Umbilical cord (tissue), 2 donors: Measurements from ENCODE around the gene MED4. TPM values are rescaled to one million over a fixed set of nuclear protein-coding genes. Genes with fewer than 3 reads are reported as not detected.

Experiments used
- DNase-seq: peaks from one replicate; pipeline ENCODE4 v3.0.0-alpha.2; 2015; ENCODE audit warnings: low spot score
- total RNA-seq: library from RNA; depleted of rRNA; stranded (reverse); fragments of >200 nt; gene quantifications from one replicate; pipeline ENCODE4 v1.2.3, GENCODE V29; 2014; ENCODE audit warnings: low replicate concordance; ENCODE audit not compliant: insufficient read depth

The MED4 gene
- total RNA-seq, 1 donor from 2014 or later: 25.3 TPM

DNA sequence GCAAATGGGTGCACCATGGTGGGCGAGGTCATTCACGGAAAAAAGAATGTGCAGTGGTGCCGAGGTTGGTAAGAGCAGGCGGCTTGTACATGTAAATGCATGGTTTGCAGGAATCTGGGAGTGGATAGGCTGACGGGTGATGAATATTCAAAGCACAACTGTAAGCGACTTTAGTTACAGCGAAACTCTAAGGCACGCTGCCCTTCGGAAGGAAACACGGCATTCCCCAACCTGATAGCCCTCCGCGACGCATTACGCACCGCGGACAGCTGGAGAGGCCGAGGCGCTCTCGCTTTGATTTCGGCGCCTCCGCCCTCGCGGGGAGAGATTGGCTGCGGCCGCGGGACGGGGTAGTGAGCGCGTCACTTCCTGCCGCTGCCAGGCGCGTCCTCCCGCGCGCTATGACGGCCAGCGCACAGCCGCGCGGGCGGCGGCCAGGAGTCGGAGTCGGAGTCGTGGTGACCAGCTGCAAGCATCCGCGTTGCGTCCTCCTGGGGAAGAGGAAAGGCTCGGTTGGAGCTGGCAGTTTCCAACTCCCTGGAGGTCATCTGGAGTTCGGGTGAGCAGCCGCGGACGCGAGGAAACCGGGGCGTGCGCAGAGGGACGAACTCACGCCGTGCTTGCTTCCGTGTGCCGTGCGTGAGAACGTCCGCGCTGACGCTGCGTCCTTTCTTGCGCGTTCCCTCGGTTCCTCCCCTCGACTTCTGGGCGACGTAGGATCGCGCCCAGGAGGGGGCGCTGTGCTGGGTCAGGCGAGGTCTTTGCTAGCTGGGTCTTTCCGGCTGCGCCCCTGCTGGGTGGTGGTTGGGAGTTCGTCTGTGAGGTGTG is 57.3 kb downstream of the MED4 start, which contains the start of gene NUDT15:
TSS of gene NUDT15 (plus strand) at position 381 of the 828 bp plus-strand sequence. CDS start at position 402, 21 bp downstream.
- DNase-seq: peak; percentile 98

DNA sequence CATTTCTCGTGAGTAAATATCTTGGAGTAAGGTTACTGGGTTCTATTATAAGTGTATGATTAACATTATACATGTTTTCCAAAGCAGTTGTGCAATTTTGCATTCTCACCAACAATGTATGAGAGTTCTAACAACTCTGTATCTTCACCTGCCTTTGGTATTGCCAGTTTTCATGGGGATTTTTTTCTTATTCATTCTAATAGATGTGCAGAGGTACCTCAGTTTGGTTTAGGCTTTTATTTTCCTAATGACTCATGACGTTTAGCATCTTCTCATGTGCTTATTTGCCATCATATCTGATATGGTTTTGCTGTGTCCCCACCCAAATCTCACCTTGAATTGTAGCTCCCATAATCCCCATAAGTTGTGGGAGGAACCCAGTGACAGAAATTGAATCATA is 65.0 kb downstream of the MED4 start:
- DNase-seq: no peak

DNA sequence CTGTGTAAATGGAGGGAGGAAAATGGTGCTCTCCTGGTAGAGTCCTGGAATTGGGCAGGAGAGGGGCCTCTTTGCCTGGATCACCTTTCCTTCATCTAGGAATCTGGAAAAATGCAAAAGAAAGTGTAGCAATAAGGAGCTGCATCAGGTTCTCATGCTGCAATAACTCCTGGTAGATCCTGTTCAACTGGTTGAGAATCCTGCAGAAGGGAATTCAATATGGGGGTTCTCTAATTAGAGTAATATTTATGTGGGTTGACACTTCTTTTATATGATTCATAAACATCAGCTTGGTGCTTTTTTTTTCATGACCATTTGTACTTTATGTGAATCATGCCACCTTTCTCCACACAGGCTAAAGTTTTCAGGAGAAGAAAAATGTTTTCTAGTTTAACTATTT is 66.8 kb downstream of the MED4 start:
- DNase-seq: no peak

Other genes starting within 250 kb of the MED4 start
- gene SUCLA2, start 93.8 kb downstream of the MED4 start, total RNA-seq: 40.4 TPM
- gene NUDT15, start 57.4 kb downstream of the MED4 start, total RNA-seq: 7.7 TPM
- 141 TPM for gene ITM2B, start 138.1 kb upstream of the MED4 start, total RNA-seq
- 27.9 TPM for gene RB1, start 208.6 kb upstream of the MED4 start, total RNA-seq